ACHN (cell line): ENCODE data around the gene PTGES3.
A peak's percentile ranks its signal among the peaks of the same experiment; 100 is the strongest.
"Not testable (repeated sequence)": the region's sequence is repeated elsewhere in the genome, so short reads cannot be mapped to it uniquely, and the experiment has no call there.

Experiments used
- DNase-seq: peaks from one replicate; pipeline ENCODE4 v3.0.0-alpha.2; 2015
- in situ Hi-C: cut with HindIII; loops from 2 replicates; pipeline ENCODE4 v1.10.0; 2017; ENCODE audit warnings: low sequenced_read_pairs, low pct_ligation_motif_present, low pct_unique_long_range_greater_than_20kb

Gene PTGES3

DNA sequence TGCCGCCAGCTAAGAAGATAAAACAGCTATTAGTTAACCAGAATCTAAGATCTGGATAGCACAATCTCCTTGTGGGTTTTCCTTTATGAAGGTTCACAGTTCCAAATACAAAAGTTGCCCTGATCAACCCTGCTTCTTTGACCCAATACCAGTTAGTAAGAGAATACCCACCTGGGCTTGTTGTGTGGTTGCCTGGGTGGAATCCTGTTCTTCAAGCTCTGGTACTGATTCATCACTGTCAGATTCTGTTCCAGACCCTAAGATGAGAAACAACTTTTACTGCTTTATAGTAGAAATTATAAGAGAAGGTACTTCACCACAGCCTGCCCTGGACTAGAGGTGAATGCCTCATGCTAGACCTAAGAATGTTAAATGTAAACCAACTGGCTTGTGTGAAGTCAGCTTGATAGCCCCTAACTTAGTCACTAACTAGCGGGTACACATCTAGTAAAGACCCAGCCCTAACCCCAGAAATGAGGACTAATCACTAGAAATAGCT lies 26.4 kb upstream of the PTGES3 start:
- in situ Hi-C loops, result no loop called here
- DNase-seq, result no peak

DNA sequence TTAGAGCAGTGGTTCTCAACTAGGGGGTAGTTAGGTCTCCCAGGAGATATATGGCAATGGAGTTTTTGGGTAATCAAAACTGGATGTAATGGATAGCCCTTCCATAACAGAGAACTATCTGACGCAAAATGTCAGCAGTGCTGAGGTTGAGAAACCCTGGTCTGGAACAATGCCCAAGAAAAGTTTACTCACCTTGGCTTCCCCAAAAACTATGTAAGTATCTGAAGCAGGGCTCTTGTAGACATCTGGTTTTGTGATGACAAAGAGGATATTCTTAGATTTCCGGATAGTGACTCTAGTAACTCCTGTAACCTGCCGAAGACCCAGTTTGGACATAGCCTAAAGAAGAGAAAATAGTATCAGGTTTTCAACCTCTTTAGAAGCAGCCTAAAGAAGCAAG lies 25.3 kb upstream of the PTGES3 start:
- no peak for DNase-seq
- in situ Hi-C loops, result no loop called here

DNA sequence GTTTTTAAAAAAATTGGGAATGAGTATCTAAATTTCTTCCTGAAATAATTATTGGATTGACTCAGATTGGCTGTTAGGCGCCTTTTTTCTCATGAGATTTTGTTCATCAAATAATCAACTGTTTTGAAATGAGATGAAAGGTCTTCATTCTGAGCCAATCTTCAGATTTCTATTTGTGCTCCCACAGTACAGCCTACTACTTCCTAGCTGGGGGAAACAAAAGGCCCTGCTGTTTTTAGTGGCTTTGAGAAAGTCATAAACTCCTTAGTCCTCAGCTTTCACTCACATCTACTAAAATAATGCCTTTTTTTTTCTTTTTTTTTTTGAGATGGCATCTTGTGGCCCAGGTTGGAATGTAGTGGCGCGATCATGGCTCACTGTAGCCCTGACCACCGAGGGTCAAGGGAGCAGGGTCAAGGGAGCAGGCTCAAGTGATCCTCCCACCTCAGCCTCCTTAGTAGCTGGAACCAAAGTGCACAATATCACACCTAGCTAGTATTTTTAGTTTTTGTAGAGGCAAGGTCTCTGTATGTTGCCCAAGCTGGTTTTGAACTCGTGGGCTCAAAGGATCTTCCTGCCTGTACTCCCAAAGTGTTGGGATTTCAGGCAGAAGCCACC lies 21.8 kb upstream of the PTGES3 start:
- no peak for DNase-seq
- in situ Hi-C loops, result no loop called here

DNA sequence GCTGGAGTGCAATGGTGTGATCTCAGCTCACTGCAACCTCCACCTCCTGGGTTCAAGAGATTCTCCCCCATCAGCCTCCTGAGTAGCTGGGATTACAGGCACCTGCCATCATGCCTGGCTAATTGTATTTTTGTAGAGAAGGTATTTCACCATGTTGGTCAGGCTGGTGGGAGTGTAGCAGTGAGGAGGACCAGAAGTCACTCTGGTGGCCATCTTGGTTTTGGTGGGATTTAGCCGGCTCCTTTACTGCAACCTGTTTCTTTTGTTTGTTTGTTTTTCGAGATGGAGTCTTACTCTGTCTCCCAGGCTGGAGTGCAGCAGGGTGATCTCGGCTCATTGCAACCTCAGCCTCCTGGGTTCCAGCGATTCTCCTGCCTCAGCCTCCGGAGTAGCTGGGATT lies 16.4 kb upstream of the PTGES3 start:
- in situ Hi-C loops, DNase-seq: not testable (repeated sequence)

DNA sequence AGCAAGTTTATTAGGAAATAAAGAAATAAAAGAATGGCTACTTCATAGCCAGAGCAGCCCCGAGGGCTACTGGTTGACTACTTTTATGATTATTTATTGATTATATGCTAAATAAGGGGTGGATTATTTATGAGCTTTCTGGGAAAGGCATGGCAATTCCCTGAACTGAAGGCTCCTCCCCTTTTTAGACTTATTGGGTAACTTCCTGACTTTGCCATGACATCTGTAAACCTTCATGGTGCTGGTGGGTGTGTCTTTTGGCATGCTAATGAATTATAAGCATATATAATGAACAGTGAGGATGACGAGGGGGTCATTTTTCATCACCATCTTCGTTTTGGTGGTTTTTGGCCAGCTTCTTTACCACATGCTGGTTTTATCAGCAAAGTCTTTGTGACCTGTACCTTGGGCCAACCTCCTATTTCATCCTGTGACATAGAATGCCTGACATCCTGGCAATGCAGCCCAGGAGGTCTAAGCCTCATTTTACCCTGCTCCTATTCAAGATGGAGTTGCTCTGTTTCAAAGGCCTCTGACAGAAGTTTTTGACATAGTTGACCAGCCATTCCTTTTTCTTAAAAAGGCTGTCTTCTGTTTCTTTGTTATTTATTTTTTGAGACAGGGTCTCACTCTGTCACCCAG lies 11.1 kb upstream of the PTGES3 start:
- in situ Hi-C loops, result no loop called here
- DNase-seq, result no peak

DNA sequence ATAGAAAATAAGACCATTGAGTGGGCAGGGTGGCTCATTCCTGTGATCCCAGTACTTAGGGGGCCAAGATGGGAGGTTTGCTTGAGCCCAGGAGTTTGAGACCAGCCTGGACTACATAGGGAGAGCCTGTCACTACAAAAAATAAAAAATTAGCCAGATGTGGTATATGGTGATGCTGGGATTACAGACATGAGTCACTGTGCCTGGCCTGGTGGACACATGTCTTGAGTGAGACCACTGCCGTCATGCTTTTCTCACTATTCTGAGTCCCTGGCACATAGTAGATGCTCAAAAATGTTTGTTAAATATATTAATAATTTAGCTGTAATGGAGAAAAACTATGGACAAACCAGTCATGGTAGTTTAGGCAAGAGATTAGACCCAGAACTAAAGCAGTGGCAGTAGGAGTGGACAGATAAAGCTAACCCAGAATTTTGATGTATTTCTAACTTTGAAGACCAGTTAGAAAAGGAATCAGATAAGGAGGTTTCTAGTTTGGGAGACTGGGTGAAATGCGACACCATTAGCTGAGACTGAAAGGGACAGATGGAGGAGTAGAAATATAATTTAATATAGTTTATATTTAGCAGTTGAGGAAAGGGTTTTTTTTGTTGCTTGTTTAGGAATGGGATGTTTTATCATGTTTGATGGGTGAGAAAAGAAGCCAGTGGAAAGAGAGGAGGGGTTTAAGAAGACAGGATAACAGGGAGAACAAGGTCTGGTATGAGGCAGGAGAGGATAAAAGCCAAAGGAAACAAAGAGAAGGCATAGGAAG lies 7.4 kb upstream of the PTGES3 start:
- no peak for DNase-seq
- in situ Hi-C loops, result no loop called here

DNA sequence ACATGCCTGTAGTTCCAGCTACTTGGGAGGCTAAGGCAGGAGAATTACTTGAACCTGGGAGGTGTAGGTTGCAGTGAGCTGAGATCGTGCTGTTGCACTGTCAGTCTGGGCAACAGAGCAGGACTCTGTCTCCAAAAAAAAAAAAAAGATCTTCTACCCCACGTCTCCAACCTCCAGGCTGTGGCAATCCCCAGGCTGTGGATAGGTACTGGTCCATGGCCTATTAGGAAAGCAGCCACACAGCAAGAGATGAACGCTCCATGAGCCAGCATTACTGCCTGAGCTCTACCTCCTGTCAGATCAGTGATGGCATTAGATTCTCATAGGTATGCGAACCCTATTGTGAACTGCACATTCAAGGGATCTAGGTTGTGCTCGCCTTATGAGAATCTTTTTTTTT lies 6.1 kb upstream of the PTGES3 start:
- in situ Hi-C loops, result no loop called here
- DNase-seq, result no peak

DNA sequence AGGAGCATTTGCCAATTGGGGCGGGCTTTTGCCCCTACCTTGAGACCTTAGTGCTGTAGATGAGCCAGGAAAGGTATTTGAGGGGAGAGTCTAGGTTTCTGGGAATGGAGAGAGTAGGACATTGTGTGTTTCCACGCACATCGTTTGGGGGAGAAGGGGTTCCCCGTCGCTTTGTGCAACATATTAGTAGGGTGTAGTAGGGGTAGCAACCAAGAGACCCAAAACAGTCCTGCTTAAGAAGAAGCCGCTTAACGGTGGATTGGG lies 694 bp upstream of the PTGES3 start:
- DNase-seq, result no peak
- in situ Hi-C loops, result no loop called here

DNA sequence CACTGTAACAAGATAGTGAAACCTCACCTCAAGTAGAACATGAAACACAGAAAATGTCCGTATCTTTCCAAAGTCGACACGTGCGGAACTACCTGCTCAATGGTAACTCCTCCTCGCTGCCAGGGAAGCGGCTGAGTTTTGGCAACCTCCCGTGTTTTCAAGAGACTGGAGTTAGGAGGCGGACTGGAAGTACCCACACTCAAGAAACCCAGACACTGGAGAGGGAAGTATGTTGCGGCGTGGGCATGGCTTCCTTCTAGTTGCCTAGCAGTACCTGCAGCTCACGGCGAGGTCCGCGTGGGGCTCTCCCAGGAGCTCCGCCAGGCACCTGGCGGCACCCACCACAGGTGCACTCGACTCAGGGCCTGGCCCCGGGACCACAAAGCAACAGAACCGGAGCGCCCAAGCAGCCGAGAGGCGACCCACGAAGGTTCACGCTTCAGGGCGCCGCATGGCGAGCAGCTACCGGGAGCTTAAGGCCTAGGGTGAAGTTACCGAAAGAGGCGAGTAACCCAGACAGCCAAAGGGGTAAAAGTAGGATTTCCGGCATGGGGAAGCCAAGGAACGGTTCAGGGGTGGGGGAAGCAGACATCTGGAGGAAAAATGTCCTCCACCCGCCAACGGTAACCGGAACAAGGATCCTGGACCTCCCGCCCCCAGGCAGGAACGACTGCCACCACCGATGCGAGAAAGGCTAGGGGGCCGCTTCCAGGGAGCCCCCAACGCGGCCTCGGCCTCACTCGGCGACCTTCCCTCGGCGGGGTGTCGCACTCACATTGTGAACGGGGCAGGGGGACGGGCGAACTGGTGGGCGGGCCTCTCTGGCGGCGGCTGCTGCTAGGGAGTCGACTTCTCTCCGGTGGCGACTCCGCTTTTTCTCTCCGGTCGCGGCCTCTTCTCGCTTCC lies 608 bp downstream of the PTGES3 start:
- DNase-seq, result peak; percentile 61
- in situ Hi-C loops, result no loop called here

DNA sequence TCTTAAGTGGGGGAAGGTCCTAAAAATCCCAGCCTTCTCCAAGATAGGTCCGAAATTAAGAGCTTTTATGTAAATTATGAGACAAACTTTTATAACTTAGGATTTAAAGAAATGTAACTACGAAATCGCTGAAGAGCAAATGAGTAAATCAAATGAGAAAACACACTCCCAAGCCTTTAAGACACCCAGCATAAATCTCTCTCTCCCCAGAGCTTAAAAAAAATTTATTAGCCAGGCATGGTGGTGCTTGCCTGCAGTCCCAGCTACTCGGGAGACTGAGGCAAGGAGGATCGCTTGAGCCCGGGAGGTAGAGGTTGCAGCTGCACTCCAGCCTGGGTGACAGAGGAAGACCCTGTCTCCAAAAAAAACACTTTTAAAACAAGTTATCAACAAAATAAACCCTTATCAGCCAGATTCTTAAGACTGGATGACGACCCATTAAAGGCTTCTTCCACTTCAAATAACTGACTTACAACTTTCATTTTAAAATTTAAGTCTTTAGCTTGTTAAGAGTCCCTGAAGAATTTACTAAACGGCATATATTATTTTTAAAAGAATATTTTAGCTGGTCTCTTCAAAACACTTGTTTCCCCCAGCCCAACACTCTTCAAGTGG lies 3.2 kb downstream of the PTGES3 start:
- no peak for DNase-seq
- in situ Hi-C loops, result no loop called here

DNA sequence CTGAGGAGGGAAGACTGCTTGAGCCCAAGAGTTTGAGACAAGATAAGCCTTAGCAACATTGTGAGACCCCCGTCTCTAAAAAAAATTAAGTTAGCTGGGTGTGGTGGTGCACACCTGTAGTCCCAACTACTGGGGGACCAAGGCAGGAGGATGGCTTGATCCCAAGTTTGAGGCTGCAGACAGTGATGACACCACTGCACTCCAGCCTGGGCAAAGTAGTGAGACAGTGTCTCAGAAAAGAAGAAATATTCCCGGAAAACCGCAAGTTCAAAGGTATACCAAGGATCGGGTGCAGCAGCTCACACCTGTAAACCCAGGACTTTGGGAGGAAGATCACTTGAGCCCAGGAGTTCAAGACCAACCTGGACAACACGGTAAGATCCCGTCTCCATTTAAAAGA lies 5.8 kb downstream of the PTGES3 start:
- DNase-seq, result no peak
- in situ Hi-C loops, result no loop called here

DNA sequence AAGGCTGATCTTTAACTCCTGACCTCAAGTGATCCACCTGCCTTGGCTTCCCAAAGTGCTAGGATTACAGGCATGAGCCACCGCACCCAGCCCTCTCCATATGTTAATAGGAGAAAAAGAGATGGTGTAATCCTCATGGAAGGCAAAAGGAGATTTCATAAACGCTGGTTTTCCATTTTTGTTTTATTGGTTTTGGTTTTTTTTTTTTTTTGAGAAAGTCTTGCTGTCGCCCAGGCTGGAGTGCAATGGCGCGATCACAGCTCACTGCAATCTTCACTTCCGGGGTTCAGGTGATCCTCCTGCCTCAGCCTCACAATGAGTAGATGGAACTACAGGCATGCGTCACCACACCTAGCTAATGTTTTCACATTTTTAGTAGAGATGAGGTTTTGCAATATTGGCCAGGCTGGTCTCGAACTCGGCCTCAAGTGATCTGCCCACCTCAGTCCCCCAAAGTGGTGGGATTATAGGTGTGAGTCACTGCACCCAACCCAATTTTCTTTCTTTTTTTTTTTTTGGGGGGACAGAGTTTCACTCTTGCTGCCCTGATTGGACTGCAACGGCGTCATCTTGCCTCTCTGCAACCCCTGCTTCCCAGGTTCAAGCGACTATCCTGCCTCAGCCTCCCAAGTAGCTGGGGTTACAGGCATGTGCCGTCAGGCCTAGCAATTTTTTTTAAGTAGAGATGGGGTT lies 8.1 kb downstream of the PTGES3 start:
- DNase-seq, result no peak
- in situ Hi-C loops, result no loop called here

DNA sequence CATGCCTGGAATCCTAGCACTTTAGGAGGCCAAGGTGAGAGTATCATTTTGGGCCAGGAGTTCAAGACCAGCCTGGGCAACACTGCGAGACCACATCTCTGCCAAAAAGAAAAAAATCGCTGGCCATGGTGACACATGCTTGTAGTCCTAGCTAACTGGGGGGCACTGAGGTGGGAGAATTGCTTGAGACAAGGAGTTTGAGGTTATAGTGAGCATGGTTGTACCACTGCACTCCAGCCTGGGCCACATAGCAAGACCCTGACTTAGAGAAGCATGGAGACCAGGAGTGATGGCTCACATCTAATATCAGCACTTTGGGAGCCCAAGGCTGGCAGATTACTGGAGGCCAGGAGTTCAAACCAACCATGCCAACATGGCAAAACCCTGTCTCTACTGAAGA lies 9.2 kb downstream of the PTGES3 start:
- in situ Hi-C loops, result no loop called here
- no peak for DNase-seq

DNA sequence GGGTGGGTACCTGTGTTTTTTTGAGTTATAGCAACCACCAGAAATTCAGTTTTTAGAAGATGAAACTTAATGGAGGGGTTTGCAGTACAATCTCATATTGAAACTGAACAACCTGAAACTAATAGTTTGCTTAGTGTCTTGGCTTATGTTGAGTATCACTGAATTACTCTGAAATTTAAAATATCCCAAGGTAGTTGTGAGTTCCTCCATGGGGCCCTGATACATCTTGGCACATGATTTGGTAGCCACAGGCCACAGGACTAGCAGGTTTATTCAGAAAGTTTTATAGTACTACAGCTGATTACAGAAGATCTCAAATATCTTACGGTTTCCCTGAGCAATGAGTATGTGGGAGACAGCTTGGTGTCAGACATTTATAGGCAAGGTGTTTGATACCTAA lies 10.4 kb downstream of the PTGES3 start:
- in situ Hi-C loops, result no loop called here

DNA sequence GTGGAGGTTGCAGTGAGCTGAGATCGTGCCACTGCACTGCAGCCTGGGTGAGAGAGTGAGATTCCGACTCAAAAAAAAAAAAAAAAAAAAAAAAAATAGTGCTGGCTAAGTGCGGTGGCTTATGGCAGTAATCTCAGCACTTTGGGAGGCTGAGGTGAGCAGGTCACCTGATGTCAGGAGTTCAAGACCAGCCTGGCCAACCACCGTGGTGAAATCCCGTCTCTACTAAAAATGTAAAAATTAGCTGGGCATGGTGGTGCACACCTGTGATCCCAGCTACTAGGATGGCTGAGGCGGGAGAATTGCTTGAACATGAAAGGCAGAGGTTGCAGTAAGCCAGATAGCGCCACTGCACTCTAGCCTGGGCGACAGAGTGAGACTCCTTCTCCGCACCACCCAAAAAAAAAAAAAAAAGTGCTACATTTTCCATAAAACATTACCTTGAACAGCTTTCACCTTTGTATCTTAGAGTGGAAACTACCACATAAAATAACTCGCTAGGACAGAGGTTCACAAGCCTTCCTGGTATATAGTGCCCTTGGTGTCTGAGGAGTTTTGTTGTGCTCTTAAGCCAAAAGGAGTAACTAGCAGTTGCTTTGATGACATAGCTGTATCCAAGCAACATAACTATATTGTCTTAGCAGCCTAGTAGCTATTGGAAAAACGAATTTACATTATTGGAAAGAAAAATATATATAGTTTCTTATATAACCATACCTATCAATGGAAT lies 11.1 kb downstream of the PTGES3 start:
- DNase-seq, result no peak
- in situ Hi-C loops, result no loop called here

More for the DNA sequence above, 10.4 kb downstream of the PTGES3 start:
- no peak for DNase-seq

DNA sequence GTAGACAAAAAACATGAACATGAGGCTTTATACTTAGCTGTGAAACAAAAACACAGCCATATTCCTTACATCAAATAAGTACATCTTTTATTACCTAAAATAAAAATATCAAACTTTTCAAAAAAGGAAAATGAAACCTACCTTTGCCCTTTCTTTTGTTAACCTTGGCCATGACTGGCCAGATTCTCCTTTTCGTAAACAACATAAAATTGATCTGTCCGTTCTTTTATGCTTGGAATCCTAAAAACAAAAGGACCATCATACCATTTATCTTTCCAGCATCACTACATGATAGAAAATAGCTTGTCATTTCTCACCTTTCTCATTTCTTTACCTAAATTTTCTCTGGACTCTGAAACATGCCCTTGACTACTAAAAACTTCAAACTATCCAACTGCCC lies 16.5 kb downstream of the PTGES3 start:
- in situ Hi-C loops, result no loop called here

DNA sequence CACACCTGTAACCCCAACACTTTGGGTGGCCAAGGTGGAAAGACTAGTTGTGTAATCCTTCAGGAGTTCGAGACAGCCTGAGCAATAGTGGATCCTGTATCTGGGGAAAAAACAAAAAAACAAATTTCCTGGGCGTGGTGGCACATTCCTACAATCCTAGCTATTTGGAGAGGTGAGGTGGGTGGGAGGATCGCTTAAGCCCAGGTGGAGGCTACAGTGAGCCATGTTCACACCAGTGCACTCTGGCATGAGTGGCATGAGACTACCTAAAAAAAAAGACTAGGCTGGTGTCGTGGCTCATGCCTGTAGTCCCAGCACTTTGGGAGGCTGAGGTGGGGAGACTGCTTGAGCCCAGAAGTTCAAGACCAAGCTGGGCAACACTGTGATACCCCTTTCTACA lies 17.2 kb downstream of the PTGES3 start:
- in situ Hi-C loops, result no loop called here
- no peak for DNase-seq

More for the DNA sequence above, 16.5 kb downstream of the PTGES3 start:
- DNase-seq, result no peak

DNA sequence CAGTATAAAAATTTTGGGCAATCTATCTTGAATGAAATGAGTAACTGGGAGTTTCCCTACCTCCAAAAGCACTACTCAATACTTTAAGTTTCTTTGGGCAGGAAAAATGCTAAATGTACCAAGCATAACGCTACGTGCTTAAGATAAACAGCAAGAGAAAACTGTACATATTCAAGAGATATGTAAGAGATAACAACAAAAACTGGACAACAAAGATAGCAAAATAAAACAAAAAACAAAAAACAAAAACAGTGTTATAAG lies 20.0 kb downstream of the PTGES3 start:
- in situ Hi-C loops, result no loop called here
- no peak for DNase-seq
